Subcutaneous abdominal adipose tissue (tissue), 5 donors: ENCODE measurements around the gene UBE2Q2.
A peak's percentile ranks its signal among the peaks of the same experiment; 100 is the strongest.
"Not testable (repeated sequence)": the region's sequence is repeated elsewhere in the genome, so short reads cannot be mapped to it uniquely, and the experiment has no call there.

ENCODE experiments used
- H3K27ac ChIP-seq: one replicate; pipeline ENCODE4 v1.7.0; 2013; ENCODE audit warnings: low read depth, mild to moderate bottlenecking, inconsistent platforms, low read length, moderate library complexity
- H3K27me3 ChIP-seq, 5 donors: one replicate each; pipeline ENCODE4 v1.7.0; 2013; ENCODE audit warnings: low read length in 5 of 5, inconsistent platforms in 1 of 5; ENCODE audit not compliant: control insufficient read depth in 5 of 5, insufficient read depth in 4 of 5
- H3K36me3 ChIP-seq, 5 donors: one replicate each; pipeline ENCODE4 v1.7.0; 2013; ENCODE audit warnings: low read length in 5 of 5; ENCODE audit not compliant: control insufficient read depth in 5 of 5, insufficient read depth in 5 of 5
- H3K4me1 ChIP-seq, 5 donors: one replicate each; pipeline ENCODE4 v1.7.0; 2013; ENCODE audit warnings: low read length in 5 of 5, mild to moderate bottlenecking in 3 of 5, moderate library complexity in 1 of 5; ENCODE audit not compliant: control insufficient read depth in 5 of 5, insufficient read depth in 5 of 5
- H3K4me3 ChIP-seq, 5 donors: one replicate each; pipeline ENCODE4 v1.7.0; 2013; ENCODE audit warnings: low read length in 5 of 5, low read depth in 1 of 5
- H3K9ac ChIP-seq, 5 donors: one replicate each; pipeline ENCODE4 v1.7.0; 2013; ENCODE audit warnings: low read length in 5 of 5, mild to moderate bottlenecking in 4 of 5, moderate library complexity in 3 of 5
- H3K9me3 ChIP-seq, 5 donors: one replicate each; pipeline ENCODE4 v1.7.0; 2013; ENCODE audit warnings: low read length in 5 of 5; ENCODE audit not compliant: control insufficient read depth in 5 of 5
- donor health status: healthy.
- donor health status: healthy.
- donor health status: healthy.
- donor health status: healthy.
- donor health status: healthy.

Gene UBE2Q2

GRCh38 chr15:75887178-75887577 is 43.9 kb downstream of the UBE2Q2 start:
- H3K36me3 ChIP-seq: peaks cover 9 to 20% (median 11%) of the 10 kb centered on the region in 5 donors
- H3K4me1 ChIP-seq: peaks cover 0 to 5% (median 0%) of the 10 kb centered on the region in 5 donors

GRCh38 chr15:75891895-75892294 is 48.6 kb downstream of the UBE2Q2 start:
- no peak overlapping the region for H3K27ac ChIP-seq
- peaks cover 0 to 5% (median 0%) of the 10 kb centered on the region in 5 donors for H3K4me1 ChIP-seq
- no peak overlapping the region for H3K4me3 ChIP-seq
- peaks cover 4 to 16% (median 11%) of the 10 kb centered on the region in 5 donors for H3K36me3 ChIP-seq
- no peaks in the 10 kb centered on the region for H3K27me3 ChIP-seq
- no peak overlapping the region for H3K9ac ChIP-seq
- H3K9me3 ChIP-seq: no peaks in the 10 kb centered on the region

More at GRCh38 chr15:75887178-75887577, 43.9 kb downstream of the UBE2Q2 start:
- H3K9me3 ChIP-seq: no peaks in the 10 kb centered on the region
- no peak overlapping the region for H3K27ac ChIP-seq
- H3K27me3 ChIP-seq: no peaks in the 10 kb centered on the region
- no peak overlapping the region for H3K9ac ChIP-seq
- no peak overlapping the region for H3K4me3 ChIP-seq

- H3K27ac ChIP-seq: no peak overlapping the region
These were observed 52.5 kb downstream of the UBE2Q2 start for GRCh38 chr15:75895731-75896130.

GRCh38 chr15:75900577-75900976 is 57.3 kb downstream of the UBE2Q2 start:
- no peak overlapping the region for H3K9ac ChIP-seq

More at GRCh38 chr15:75895731-75896130, 52.5 kb downstream of the UBE2Q2 start:
- H3K36me3 ChIP-seq: peaks cover 7 to 17% (median 11%) of the 10 kb centered on the region in 5 donors
- H3K9me3 ChIP-seq: no peaks in the 10 kb centered on the region
- H3K4me1 ChIP-seq: peaks cover 0 to 5% (median 0%) of the 10 kb centered on the region in 5 donors
- H3K4me3 ChIP-seq: no peak overlapping the region
- no peak overlapping the region for H3K9ac ChIP-seq
- no peaks in the 10 kb centered on the region for H3K27me3 ChIP-seq

GRCh38 chr15:75902129-75902557 is 58.9 kb downstream of the UBE2Q2 start:
- H3K27ac ChIP-seq: no peak overlapping the region
- H3K4me3 ChIP-seq: no peak overlapping the region
- no peaks in the 10 kb centered on the region for H3K27me3 ChIP-seq
- no peak overlapping the region for H3K9ac ChIP-seq
- H3K9me3 ChIP-seq: no peaks in the 10 kb centered on the region
- peaks cover 3 to 15% (median 10%) of the 10 kb centered on the region in 5 donors for H3K36me3 ChIP-seq
- H3K4me1 ChIP-seq: peaks cover 0 to 28% (median 17%) of the 10 kb centered on the region in 5 donors

More at GRCh38 chr15:75900577-75900976, 57.3 kb downstream of the UBE2Q2 start:
- peaks cover 3 to 15% (median 4%) of the 10 kb centered on the region in 5 donors for H3K36me3 ChIP-seq
- H3K4me3 ChIP-seq: no peak overlapping the region
- H3K4me1 ChIP-seq: peaks cover 0 to 28% (median 17%) of the 10 kb centered on the region in 5 donors
- H3K27ac ChIP-seq: no peak overlapping the region
- no peaks in the 10 kb centered on the region for H3K27me3 ChIP-seq
- no peaks in the 10 kb centered on the region for H3K9me3 ChIP-seq

GRCh38 chr15:75903331-75904239 is 60.3 kb downstream of the UBE2Q2 start, which contains the start of gene FBXO22:
TSS of gene FBXO22 (plus strand) at chr15:75903878. CDS start at chr15:75903964, 86 bp downstream.
- Histone ChIP-seq H3K36me3 (peaks cover 0 to 11% (median 7%) of the 10 kb centered on the region in 5 donors), H3K27me3 (no peaks in the 10 kb centered on the region), H3K27ac (peak within 1 kb of the TSS; percentile 65), H3K4me3 (peak within 1 kb of the TSS; percentile 92 to 100 (median 99)), H3K4me1 (peaks cover 0 to 28% (median 17%) of the 10 kb centered on the region in 5 donors), H3K9ac (peak within 1 kb of the TSS; percentile 87 to 98 (median 94)), H3K9me3 (no peaks in the 10 kb centered on the region)

- no peak overlapping the region for H3K9ac ChIP-seq
- H3K9me3 ChIP-seq: no peaks in the 10 kb centered on the region
- no peak overlapping the region for H3K4me3 ChIP-seq
- no peaks in the 10 kb centered on the region for H3K27me3 ChIP-seq
- H3K36me3 ChIP-seq: peaks cover 0 to 11% (median 7%) of the 10 kb centered on the region in 5 donors
- no peak overlapping the region for H3K27ac ChIP-seq
- H3K4me1 ChIP-seq: peaks cover 0 to 28% (median 17%) of the 10 kb centered on the region in 5 donors
These were observed 62.0 kb downstream of the UBE2Q2 start for GRCh38 chr15:75905231-75905630.

- not testable (repeated sequence) for H3K27me3 ChIP-seq, H3K4me3 ChIP-seq, H3K9me3 ChIP-seq, H3K4me1 ChIP-seq, H3K27ac ChIP-seq, H3K9ac ChIP-seq
- H3K36me3 ChIP-seq: peaks cover 10 to 26% (median 14%) of the 10 kb centered on the region in 5 donors
These were observed 67.1 kb downstream of the UBE2Q2 start for GRCh38 chr15:75910355-75910754.

- peaks cover 0 to 1% (median 1%) of the 10 kb centered on the region in 5 donors for H3K4me1 ChIP-seq
- no peak overlapping the region for H3K4me3 ChIP-seq
- H3K9me3 ChIP-seq: no peaks in the 10 kb centered on the region
- no peak overlapping the region for H3K27ac ChIP-seq
- H3K9ac ChIP-seq: no peak overlapping the region
- H3K36me3 ChIP-seq: peaks cover 23 to 43% (median 29%) of the 10 kb centered on the region in 5 donors
- H3K27me3 ChIP-seq: no peaks in the 10 kb centered on the region
These were observed 73.7 kb downstream of the UBE2Q2 start for GRCh38 chr15:75916978-75917377.

- Histone ChIP-seq H3K9ac (no peak overlapping the region), H3K36me3 (peaks cover 23 to 42% (median 26%) of the 10 kb centered on the region in 5 donors)
These were observed 74.9 kb downstream of the UBE2Q2 start for GRCh38 chr15:75918135-75918534.

More at GRCh38 chr15:75918135-75918534, 74.9 kb downstream of the UBE2Q2 start:
- H3K9me3 ChIP-seq: no peaks in the 10 kb centered on the region
- no peak overlapping the region for H3K27ac ChIP-seq
- no peaks in the 10 kb centered on the region for H3K27me3 ChIP-seq
- peaks cover 6 to 11% (median 9%) of the 10 kb centered on the region in 5 donors for H3K4me1 ChIP-seq
- H3K4me3 ChIP-seq: no peak overlapping the region
